ENCODE results near the gene CCDC28B.

The CCDC28B gene

GRCh38 chr1:32223683-32224082 is 23.3 kb downstream of the CCDC28B start:
- DNase-seq: no peak

- no peak for DNase-seq
Measured at GRCh38 chr1:32224285-32224684, 23.9 kb downstream of the CCDC28B start.

GRCh38 chr1:32228771-32229170 is 28.4 kb downstream of the CCDC28B start:
- DNase-seq: no peak

- no peak for DNase-seq
Measured at GRCh38 chr1:32231843-32232432, 31.5 kb downstream of the CCDC28B start.

GRCh38 chr1:32232558-32233304 is 32.3 kb downstream of the CCDC28B start:
- no peak for DNase-seq

GRCh38 chr1:32234792-32235191 is 34.4 kb downstream of the CCDC28B start:
- DNase-seq: no peak

- DNase-seq: no peak
Measured at GRCh38 chr1:32239337-32239736, 38.9 kb downstream of the CCDC28B start.

GRCh38 chr1:32239790-32240139 is 39.4 kb downstream of the CCDC28B start:
- no peak for DNase-seq

- no peak for DNase-seq
Measured at GRCh38 chr1:32240140-32240951, 40.0 kb downstream of the CCDC28B start.

- DNase-seq: no peak
Measured at GRCh38 chr1:32241001-32241763, 40.8 kb downstream of the CCDC28B start.

GRCh38 chr1:32242341-32242851 is 42.0 kb downstream of the CCDC28B start:
- DNase-seq: no peak

GRCh38 chr1:32246888-32247273 is 46.5 kb downstream of the CCDC28B start, which contains the start of gene FAM167B:
FAM167B (plus strand) TSS chr1:32247222; CDS start chr1:32247422, 200 bp downstream.
- DNase-seq: no peak

GRCh38 chr1:32247452-32247851 is 47.1 kb downstream of the CCDC28B start:
- no peak for DNase-seq

GRCh38 chr1:32247983-32248889 is 47.8 kb downstream of the CCDC28B start:
- DNase-seq: peak; percentile 64

GRCh38 chr1:32249831-32250525 is 49.6 kb downstream of the CCDC28B start:
- DNase-seq: peak; percentile 69

- DNase-seq: peak; percentile 46
Measured at GRCh38 chr1:32250893-32251716, 50.7 kb downstream of the CCDC28B start, which contains the start of gene LCK. LCK (plus strand) TSS chr1:32251265; CDS start chr1:32274330, 23,065 bp downstream.

Data from activated T-cell treated with anti-CD3 and anti-CD28 coated beads for 4 hours (primary cell).